H7 (cell line): ENCODE measurements around the gene PRMT3. TPM values are rescaled to one million over a fixed set of nuclear protein-coding genes. Genes with fewer than 3 reads are reported as not detected.
A peak's percentile ranks its signal among the peaks of the same experiment; 100 is the strongest.

Source experiments
- DNase-seq: peaks from one replicate; pipeline ENCODE4 v3.0.0; 2012
- H3K27me3 ChIP-seq: 2 replicates; pipeline ENCODE4 v1.6.0; 2011; ENCODE audit warnings: mild to moderate bottlenecking, low read length; ENCODE audit not compliant: control insufficient read depth, insufficient read depth
- H3K36me3 ChIP-seq: replicated peaks from 2 replicates; pipeline ENCODE4 v1.5.1; 2011; ENCODE audit warnings: low read length; ENCODE audit not compliant: control insufficient read depth, insufficient read depth
- H3K4me3 ChIP-seq: 2 replicates; pipeline ENCODE4 v1.5.1; 2011; ENCODE audit warnings: low read depth, mild to moderate bottlenecking, control low read depth, low read length, moderate library complexity; ENCODE audit not compliant: insufficient read depth
- total RNA-seq: library from RNA; depleted of rRNA; stranded (reverse); fragments of >200 nt; shearing (Covaris generic); gene quantifications from 2 replicates; pipeline ENCODE4 v1.2.3, GENCODE V29; 2014; rRNA removed

Gene PRMT3
- total RNA-seq = 49.8 and 58.9 TPM in 2 replicates

- no peaks in the 10 kb centered on the region; the same call in none of the 2 replicates for H3K36me3 ChIP-seq
- no peaks in the 10 kb centered on the region for H3K27me3 ChIP-seq
- peak; percentile 95 for DNase-seq
- H3K4me3 ChIP-seq = peak within 1 kb of the TSS; percentile 82
Measured at GRCh38 chr11:20387261-20388095, at the start of gene PRMT3. Gene PRMT3, plus strand, starts transcription at chr11:20387716. Its CDS starts 31 bp downstream, at chr11:20387747.

GRCh38 chr11:20342347-20343141 lies 45.0 kb upstream of the PRMT3 start:
- Histone ChIP-seq H3K4me3 (peak overlapping the region; percentile 25; the same call in 1 of the 2 replicates), H3K36me3 (no peaks in the 10 kb centered on the region), H3K27me3 (no peaks in the 10 kb centered on the region)
- peak; percentile 26 for DNase-seq

- no peaks in the 10 kb centered on the region for H3K27me3 ChIP-seq
- no peak overlapping the region for H3K4me3 ChIP-seq
- H3K36me3 ChIP-seq = no peaks in the 10 kb centered on the region
- DNase-seq = no peak
Measured at GRCh38 chr11:20351136-20351535, 36.4 kb upstream of the PRMT3 start.

- Histone ChIP-seq H3K4me3 (no peak overlapping the region), H3K27me3 (no peaks in the 10 kb centered on the region; the same call in 1 of the 2 replicates), H3K36me3 (no peaks in the 10 kb centered on the region)
- no peak for DNase-seq
Measured at GRCh38 chr11:20351751-20352262, 35.7 kb upstream of the PRMT3 start.

GRCh38 chr11:20353829-20354434 lies 33.6 kb upstream of the PRMT3 start:
- H3K4me3 ChIP-seq = no peak overlapping the region
- DNase-seq = peak; percentile 35
- no peaks in the 10 kb centered on the region; the same call in 1 of the 2 replicates for H3K27me3 ChIP-seq
- H3K36me3 ChIP-seq = no peaks in the 10 kb centered on the region

GRCh38 chr11:20355221-20356219 lies 32.0 kb upstream of the PRMT3 start:
- DNase-seq = no peak
- no peaks in the 10 kb centered on the region for H3K36me3 ChIP-seq
- H3K27me3 ChIP-seq = no peaks in the 10 kb centered on the region; the same call in 1 of the 2 replicates
- no peak overlapping the region for H3K4me3 ChIP-seq

GRCh38 chr11:20357150-20357549 lies 30.4 kb upstream of the PRMT3 start:
- DNase-seq = no peak
- Histone ChIP-seq H3K4me3 (no peak overlapping the region), H3K27me3 (no peaks in the 10 kb centered on the region; the same call in 1 of the 2 replicates), H3K36me3 (no peaks in the 10 kb centered on the region)

- no peaks in the 10 kb centered on the region for H3K36me3 ChIP-seq
- no peak overlapping the region for H3K4me3 ChIP-seq
- H3K27me3 ChIP-seq = peaks cover 10% of the 10 kb centered on the region
- no peak for DNase-seq
Measured at GRCh38 chr11:20360650-20361049, 26.9 kb upstream of the PRMT3 start.

- peaks cover 10% of the 10 kb centered on the region for H3K27me3 ChIP-seq
- no peaks in the 10 kb centered on the region for H3K36me3 ChIP-seq
- no peak overlapping the region for H3K4me3 ChIP-seq
- DNase-seq = no peak
Measured at GRCh38 chr11:20362481-20362880, 25.0 kb upstream of the PRMT3 start.

GRCh38 chr11:20363149-20363499 lies 24.4 kb upstream of the PRMT3 start:
- H3K4me3 ChIP-seq = peak overlapping the region; percentile 64
- DNase-seq = no peak
- no peaks in the 10 kb centered on the region for H3K36me3 ChIP-seq
- peaks cover 10% of the 10 kb centered on the region for H3K27me3 ChIP-seq

GRCh38 chr11:20363500-20364340 lies 23.8 kb upstream of the PRMT3 start, which contains the start of gene HTATIP2:
Gene HTATIP2, plus strand, starts transcription at chr11:20363714. Its CDS starts 524 bp downstream, at chr11:20364238.
- Histone ChIP-seq H3K27me3 (peaks cover 10% of the 10 kb centered on the region), H3K36me3 (no peaks in the 10 kb centered on the region), H3K4me3 (peak within 1 kb of the TSS; percentile 64)
- peak; percentile 79 for DNase-seq

GRCh38 chr11:20364341-20364792 lies 23.1 kb upstream of the PRMT3 start:
- no peaks in the 10 kb centered on the region for H3K36me3 ChIP-seq
- DNase-seq = peak; percentile 29
- H3K27me3 ChIP-seq = peaks cover 10% of the 10 kb centered on the region
- peak overlapping the region; percentile 64 for H3K4me3 ChIP-seq
